ENCODE measurements around the gene GFRA1. TPM values are rescaled to one million over a fixed set of nuclear protein-coding genes. Genes with fewer than 3 reads are reported as not detected.

Gene GFRA1
- total and polyA plus RNA-seq, 2 donors (not counting 1 experiment from before 2014, with no cell fraction given): 6.3 to 29.6 TPM

DNA sequence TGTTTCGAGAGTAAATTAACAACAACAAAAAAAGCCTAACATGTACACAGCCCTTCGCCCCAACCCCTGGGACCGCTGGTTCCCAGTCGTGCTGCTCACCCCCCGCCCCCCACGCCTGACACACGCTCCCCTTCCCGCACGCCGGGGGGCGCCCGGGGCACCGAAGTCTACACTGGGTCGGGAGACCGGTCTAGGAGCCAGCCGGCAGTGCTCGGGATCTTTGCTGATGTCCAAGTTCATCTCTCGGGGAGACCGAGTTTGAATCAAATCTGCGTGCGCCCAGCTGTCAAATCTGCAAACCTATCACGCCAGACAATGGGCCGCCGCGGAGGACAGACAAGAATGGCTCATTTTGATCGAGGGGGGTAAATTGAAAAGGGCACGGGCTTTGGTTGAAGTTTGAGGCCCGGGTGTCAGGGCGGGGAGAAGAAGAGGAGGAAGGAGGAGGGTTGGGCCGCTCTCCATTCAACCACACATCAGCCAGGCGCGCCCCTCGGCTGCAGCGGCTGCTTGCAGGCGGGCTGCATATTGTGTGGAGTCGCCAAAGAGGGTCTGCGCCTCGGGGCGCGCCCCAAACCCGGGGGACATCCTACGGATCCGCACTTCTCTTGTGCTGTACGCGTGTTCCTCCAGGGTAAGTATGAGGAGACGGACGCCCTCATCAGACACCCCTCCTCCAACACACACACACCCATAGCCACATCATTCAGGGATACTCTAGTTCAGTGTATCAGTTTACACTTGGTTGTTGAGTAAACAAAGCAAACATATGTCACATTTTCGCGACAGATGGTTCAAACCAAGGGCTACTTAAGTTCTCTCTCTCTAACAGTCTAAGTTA lies 1.3 kb upstream of the GFRA1 start:
- no peaks in the 10 kb centered on the region for H3K9me3 ChIP-seq (ENCODE audit: control insufficient read depth, insufficient read depth, low read depth, low read length)
- no peak overlapping the region for H3K27ac ChIP-seq (ENCODE audit: insufficient read depth, low read length)
- no peak overlapping the region for H3K9ac ChIP-seq (ENCODE audit: insufficient read depth, low read length)
- no peaks in the 10 kb centered on the region for H3K27me3 ChIP-seq (ENCODE audit: control insufficient read depth, insufficient read depth, low read length)
- peak overlapping the region; percentile 100 for H3K4me2 ChIP-seq (ENCODE audit: extremely low read depth, insufficient read depth, low read length)
- TF ChIP-seq, protein P1, sequence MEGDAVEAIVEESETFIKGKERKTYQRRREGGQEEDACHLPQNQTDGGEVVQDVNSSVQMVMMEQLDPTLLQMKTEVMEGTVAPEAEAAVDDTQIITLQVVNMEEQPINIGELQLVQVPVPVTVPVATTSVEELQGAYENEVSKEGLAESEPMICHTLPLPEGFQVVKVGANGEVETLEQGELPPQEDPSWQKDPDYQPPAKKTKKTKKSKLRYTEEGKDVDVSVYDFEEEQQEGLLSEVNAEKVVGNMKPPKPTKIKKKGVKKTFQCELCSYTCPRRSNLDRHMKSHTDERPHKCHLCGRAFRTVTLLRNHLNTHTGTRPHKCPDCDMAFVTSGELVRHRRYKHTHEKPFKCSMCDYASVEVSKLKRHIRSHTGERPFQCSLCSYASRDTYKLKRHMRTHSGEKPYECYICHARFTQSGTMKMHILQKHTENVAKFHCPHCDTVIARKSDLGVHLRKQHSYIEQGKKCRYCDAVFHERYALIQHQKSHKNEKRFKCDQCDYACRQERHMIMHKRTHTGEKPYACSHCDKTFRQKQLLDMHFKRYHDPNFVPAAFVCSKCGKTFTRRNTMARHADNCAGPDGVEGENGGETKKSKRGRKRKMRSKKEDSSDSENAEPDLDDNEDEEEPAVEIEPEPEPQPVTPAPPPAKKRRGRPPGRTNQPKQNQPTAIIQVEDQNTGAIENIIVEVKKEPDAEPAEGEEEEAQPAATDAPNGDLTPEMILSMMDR (conservative IDR thresholded peaks at IDR 0.05 in 1 of 2, IDR thresholded peaks at IDR 0.05 in 1 of 2; ENCODE audit: low read depth in 1 of 2, low read length in 2 of 2): no peak
- TF ChIP-seq EZH2 (IDR thresholded peaks at IDR 0.05; ENCODE audit: low read length, missing control alignments): no peak
- no peaks in the 10 kb centered on the region for H4K20me1 ChIP-seq (ENCODE audit: control insufficient read depth, extremely low read depth, insufficient read depth, low read length)
- H3K36me3 ChIP-seq (ENCODE audit: control insufficient read depth, insufficient read depth, low read length): no peaks in the 10 kb centered on the region
- DNase-seq (ENCODE audit: low read depth in 2 of 2): peak; percentile 29 to 33
- H3K79me2 ChIP-seq (ENCODE audit: control insufficient read depth, insufficient read depth, low read length): no peaks in the 10 kb centered on the region
- H3K4me3 ChIP-seq (replicated peaks in 1 of 4; ENCODE audit: control extremely low read depth in 1 of 4, insufficient read depth in 1 of 4, low read depth in 3 of 4, low read length in 4 of 4): peak overlapping the region; percentile 54 to 71 (median 64)
- H3K4me1 ChIP-seq (ENCODE audit: control insufficient read depth, extremely low read depth, insufficient read depth, low read length): no peaks in the 10 kb centered on the region
- H2AFZ ChIP-seq (ENCODE audit: low read length): peak overlapping the region; percentile 22

- H3K9me3 ChIP-seq (ENCODE audit: control insufficient read depth, insufficient read depth, low read depth, low read length): no peaks in the 10 kb centered on the region
- peak overlapping the region; percentile 100 for H3K4me2 ChIP-seq (ENCODE audit: extremely low read depth, insufficient read depth, low read length)
- TF ChIP-seq, protein P1 (conservative IDR thresholded peaks at IDR 0.05 in 1 of 2, IDR thresholded peaks at IDR 0.05 in 1 of 2; ENCODE audit: low read depth in 1 of 2, low read length in 2 of 2): no peak
- TF ChIP-seq EZH2 (IDR thresholded peaks at IDR 0.05; ENCODE audit: low read length, missing control alignments): peak; percentile 81
- H3K27ac ChIP-seq (ENCODE audit: insufficient read depth, low read length): no peak overlapping the region
- H3K27me3 ChIP-seq (ENCODE audit: control insufficient read depth, insufficient read depth, low read length): no peaks in the 10 kb centered on the region
- no peaks in the 10 kb centered on the region for H3K4me1 ChIP-seq (ENCODE audit: control insufficient read depth, extremely low read depth, insufficient read depth, low read length)
- DNase-seq (ENCODE audit: low read depth in 2 of 2): peak; percentile 11
- no peaks in the 10 kb centered on the region for H3K36me3 ChIP-seq (ENCODE audit: control insufficient read depth, insufficient read depth, low read length)
- H2AFZ ChIP-seq (ENCODE audit: low read length): no peak overlapping the region
- no peaks in the 10 kb centered on the region for H4K20me1 ChIP-seq (ENCODE audit: control insufficient read depth, extremely low read depth, insufficient read depth, low read length)
- no peaks in the 10 kb centered on the region for H3K79me2 ChIP-seq (ENCODE audit: control insufficient read depth, insufficient read depth, low read length)
- no peak overlapping the region for H3K9ac ChIP-seq (ENCODE audit: insufficient read depth, low read length)
- peak overlapping the region; percentile 42 to 68 (median 57) for H3K4me3 ChIP-seq (replicated peaks in 1 of 4; ENCODE audit: control extremely low read depth in 1 of 4, insufficient read depth in 1 of 4, low read depth in 3 of 4, low read length in 4 of 4)
Observed at GRCh38 chr10:116271593-116272439, 1.2 kb downstream of the GFRA1 start.
